IMR-90 (cell line): ENCODE results near the gene PLGRKT. TPM values are rescaled to one million over a fixed set of nuclear protein-coding genes. Genes with fewer than 3 reads are reported as not detected.

Source experiments
- ATAC-seq: fragments of 200-7000 bp; cut with Tn5 transposase; 2 replicates; pipeline ENCODE4 v1.9.1; 2020; ENCODE audit warnings: low read depth, mild to moderate bottlenecking, moderate library complexity
- BruUV-seq: library from RNA; stranded (reverse); fragments of 400-500 nt; replicated peaks from 2 replicates; lab custom pipeline; 2021; lab: Mats Ljungman, UMichigan
- CTCF ChIA-PET: fragments of 300-600 bp; formaldehyde crosslinking; extraction: SDS; loops from one replicate; lab custom pipeline; 2021; ENCODE audit warnings: antibody characterized with exemption; lab: Yijun Ruan, JAX
- POLR2A ChIA-PET: fragments of 300-600 bp; sonication (Branson Sonifier 250); formaldehyde crosslinking; loops from one replicate; lab custom pipeline; 2022; ENCODE audit warnings: antibody characterized with exemption; ENCODE audit not compliant: unreplicated experiment; lab: Charles Lee
- DNase-seq: peaks from one replicate; pipeline ENCODE4 v3.0.0; 2013
- H2AFZ ChIP-seq: replicated peaks from 2 replicates; pipeline ENCODE3; 2013; ENCODE audit warnings: low read length, mild to moderate bottlenecking; ENCODE audit not compliant: poor library complexity
- H2AK5ac ChIP-seq: 2 replicates; pipeline ENCODE4 v1.6.1; 2013; ENCODE audit warnings: low read depth, low read length, inconsistent platforms
- H2AK9ac ChIP-seq: replicated peaks from 2 replicates; pipeline ENCODE3; 2013; ENCODE audit warnings: mild to moderate bottlenecking, low read depth, low read length, moderate library complexity; ENCODE audit not compliant: poor library complexity
- H2BK120ac ChIP-seq: 2 replicates; pipeline ENCODE4 v1.6.1; 2013; ENCODE audit warnings: low read depth, low read length, inconsistent platforms
- H2BK15ac ChIP-seq: 3 replicates; pipeline ENCODE4 v1.6.1; 2013; ENCODE audit warnings: low read depth, low read length, inconsistent platforms
- H2BK20ac ChIP-seq: 2 replicates; pipeline ENCODE4 v1.6.1; 2013; ENCODE audit warnings: low read depth, mild to moderate bottlenecking, inconsistent platforms, low read length, moderate library complexity
- H2BK5ac ChIP-seq: 2 replicates; pipeline ENCODE4 v1.6.1; 2013; ENCODE audit warnings: mild to moderate bottlenecking, low read depth, low read length, inconsistent platforms; ENCODE audit not compliant: poor library complexity, severe bottlenecking
- H3K14ac ChIP-seq: replicated peaks from 2 replicates; pipeline ENCODE4 v1.6.1; 2013; ENCODE audit warnings: low read depth, low read length, inconsistent platforms
- H3K18ac ChIP-seq: 2 replicates; pipeline ENCODE4 v1.6.1; 2013; ENCODE audit warnings: low read depth, low read length, control low read depth
- H3K23ac ChIP-seq: 2 replicates; pipeline ENCODE4 v1.6.1; 2013; ENCODE audit warnings: low read depth, low read length, inconsistent platforms
- H3K27ac ChIP-seq: 2 replicates; pipeline ENCODE4 v1.5.1; 2013; ENCODE audit warnings: mild to moderate bottlenecking, control low read depth, low read length; ENCODE audit not compliant: insufficient read depth
- H3K27me3 ChIP-seq: 2 replicates; pipeline ENCODE4 v1.6.1; 2013; ENCODE audit warnings: low read length; ENCODE audit not compliant: control insufficient read depth, insufficient read depth
- H3K36me3 ChIP-seq: 2 replicates; pipeline ENCODE4 v1.6.1; 2013; ENCODE audit warnings: low read length, mixed read lengths; ENCODE audit not compliant: control insufficient read depth, insufficient read depth
- H3K4ac ChIP-seq: 2 replicates; pipeline ENCODE4 v1.6.1; 2013; ENCODE audit warnings: low read depth, low read length, inconsistent platforms
- H3K4me1 ChIP-seq: 2 replicates; pipeline ENCODE4 v1.6.1; 2013; ENCODE audit warnings: low read length, mixed read lengths; ENCODE audit not compliant: control insufficient read depth, insufficient read depth
- H3K4me2 ChIP-seq: 2 replicates; pipeline ENCODE4 v1.6.1; 2013; ENCODE audit warnings: low read depth, mild to moderate bottlenecking, control low read depth, low read length, moderate library complexity
- H3K4me3 ChIP-seq: 2 replicates; pipeline ENCODE4 v1.5.1; 2013; ENCODE audit warnings: low read depth, mild to moderate bottlenecking, control low read depth, low read length, moderate library complexity; ENCODE audit not compliant: insufficient read depth
- H3K56ac ChIP-seq: 2 replicates; pipeline ENCODE4 v1.6.1; 2013; ENCODE audit warnings: low read length, inconsistent platforms; ENCODE audit not compliant: insufficient read depth; ENCODE audit errors: extremely low read depth
- H3K79me1 ChIP-seq, 2 experiments: 2 replicates each; pipeline ENCODE4 v1.6.1; 2013; ENCODE audit warnings: low read length in 2 of 2, inconsistent platforms in 1 of 2, low read depth in 1 of 2
- H3K9ac ChIP-seq: 2 replicates; pipeline ENCODE4 v1.6.1; 2013; ENCODE audit warnings: low read depth, low read length, control low read depth
- H3K9me1 ChIP-seq: 2 replicates; pipeline ENCODE4 v1.6.1; 2013; ENCODE audit warnings: low read length, inconsistent platforms; ENCODE audit not compliant: insufficient read depth
- H3K9me3 ChIP-seq: 2 replicates; pipeline ENCODE4 v1.6.1; 2013; ENCODE audit warnings: low read length; ENCODE audit not compliant: control insufficient read depth, insufficient read depth
- H4K20me1 ChIP-seq: 2 replicates; pipeline ENCODE4 v1.6.1; 2013; ENCODE audit warnings: low read length, inconsistent platforms; ENCODE audit not compliant: insufficient read depth
- H4K5ac ChIP-seq: 2 replicates; pipeline ENCODE4 v1.6.1; 2013; ENCODE audit warnings: mild to moderate bottlenecking, low read depth, low read length, control low read depth
- H4K8ac ChIP-seq, 2 experiments: 2 replicates each; pipeline ENCODE4 v1.6.1; 2013; ENCODE audit warnings: low read depth in 2 of 2, low read length in 2 of 2, control low read depth in 1 of 2, inconsistent platforms in 1 of 2
- H4K91ac ChIP-seq: 2 replicates; pipeline ENCODE4 v1.6.1; 2013; ENCODE audit warnings: low read depth, low read length, inconsistent platforms; ENCODE audit not compliant: insufficient read depth
- BHLHE40 ChIP-seq: fragments of 150-350 bp; IDR thresholded peaks from 2 replicates; pipeline ENCODE4 v1.6.1; 2016; ENCODE audit warnings: mild to moderate bottlenecking, low read depth, low read length
- CTCF ChIP-seq: conservative IDR thresholded peaks from 2 replicates; pipeline ENCODE4 v1.5.1; 2012; ENCODE audit warnings: mild to moderate bottlenecking, low read depth, low read length, improper control_type of control experiment
- ELK1 ChIP-seq: fragments of 150-350 bp; IDR thresholded peaks from 2 replicates; pipeline ENCODE4 v1.6.1; 2016; ENCODE audit warnings: low read depth, mild to moderate bottlenecking, low read length, moderate library complexity, borderline replicate concordance
- MAZ ChIP-seq: IDR thresholded peaks from 2 replicates; pipeline ENCODE4 v1.6.1; 2012; ENCODE audit warnings: low read depth, mild to moderate bottlenecking, low read length, improper control_type of control experiment, moderate library complexity, borderline replicate concordance
- MXI1 ChIP-seq: IDR thresholded peaks from 2 replicates; pipeline ENCODE4 v1.6.1; 2012; ENCODE audit warnings: low read depth, mild to moderate bottlenecking, low read length, moderate library complexity, borderline replicate concordance
- NFE2L2 ChIP-seq: fragments of 150-350 bp; IDR thresholded peaks from 2 replicates; pipeline ENCODE4 v1.6.1; 2016; ENCODE audit warnings: low read depth, mild to moderate bottlenecking, low read length
- POLR2A ChIP-seq: IDR thresholded peaks from 2 replicates; pipeline ENCODE4 v1.6.1; 2012; ENCODE audit warnings: mild to moderate bottlenecking, low read depth, low read length
- RFX5 ChIP-seq: IDR thresholded peaks from 2 replicates; pipeline ENCODE4 v1.8.0; 2012; ENCODE audit warnings: low read depth, mild to moderate bottlenecking, low read length, moderate library complexity
- SMC3 ChIP-seq: fragments of 150-350 bp; IDR thresholded peaks from 2 replicates; pipeline ENCODE4 v1.6.1; 2016; ENCODE audit warnings: low read depth, mild to moderate bottlenecking, antibody characterized with exemption, low read length, moderate library complexity
- USF2 ChIP-seq: fragments of 150-350 bp; IDR thresholded peaks from 2 replicates; pipeline ENCODE4 v1.6.1; 2017; ENCODE audit warnings: mild to moderate bottlenecking, antibody characterized with exemption, low read length, low read depth
- WGBS, 2 experiments: methylation state at CpG; one replicate each; pipeline versions ENCODE4 v1.1.5 to v1.1.7; 2013; ENCODE audit warnings: missing lambda C conversion rate in 2 of 2; ENCODE audit not compliant: insufficient read length in 1 of 2; ENCODE audit errors: extremely low coverage in 2 of 2; 5-methylcytosine and 5-hydroxymethylcytosine counted together
- dilution Hi-C: fragments of 300-500 bp; cut with HindIII; formaldehyde crosslinking; loops from one replicate; pipeline ENCODE4 v1.14.3; 2018; ENCODE audit warnings: low sequenced_read_pairs; ENCODE audit not compliant: unreplicated experiment
- in situ Hi-C: fragments of 300-500 bp; cut with MboI; formaldehyde crosslinking; loops from 3 replicates; pipeline ENCODE4 v1.14.3; 2019; ENCODE audit warnings: low sequenced_read_pairs, inconsistent platforms, mixed read lengths
- intact Hi-C: fragments of 100-400 bp; cut with micrococcal nuclease; formaldehyde crosslinking; loops from 2 replicates; pipeline ENCODE4 v1.10.0; 2022
- polyA plus RNA-seq, 3 experiments: library from polyadenylated mRNA; depleted of rRNA; stranded (reverse); fragments of >200 nt; gene quantifications; 2 replicates each; pipeline ENCODE4 v1.2.3, GENCODE V29; 2012; ENCODE audit warnings: low replicate concordance in 1 of 3
- total RNA-seq: library from RNA; depleted of rRNA; stranded (reverse); fragments of >200 nt; gene quantifications from 2 replicates; pipeline ENCODE4 v1.2.3, GENCODE V29; 2012

PLGRKT gene
- total and polyA plus RNA-seq, 2 of the 4 experiments (the other 2 are of a cell fraction), result 10.8 to 12.7 TPM

DNA sequence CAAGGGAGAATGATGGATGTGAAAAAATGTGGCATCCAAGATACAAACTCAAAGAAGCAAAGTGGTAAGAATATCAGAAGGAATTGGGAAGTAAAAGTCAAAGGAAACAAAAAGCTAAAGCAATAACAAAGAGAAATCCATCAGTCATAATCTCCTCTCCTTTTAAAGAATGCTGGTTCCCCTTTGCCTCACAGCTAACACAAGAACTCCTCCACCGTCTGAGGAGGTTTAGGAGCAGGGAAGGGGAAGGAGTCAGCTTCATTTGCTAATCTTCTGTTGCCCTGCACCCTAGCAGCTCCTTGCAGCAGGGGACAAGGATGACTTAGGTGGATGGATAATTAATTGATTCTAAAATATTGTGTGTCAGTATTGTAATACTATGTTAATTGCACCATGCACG, 29.0 kb upstream of the PLGRKT start:
- Histone ChIP-seq H3K27me3 (no peaks in the 10 kb centered on the region), H4K5ac (no peak overlapping the region), H2BK15ac (no peak overlapping the region; the same call in 2 of the 3 replicates), H2AK5ac (no peak overlapping the region), H4K8ac (peak overlapping the region in 1 of 2 experiments; percentile 46; a peak in 1 of 4 replicates), H3K9me1 (peaks cover 16% of the 10 kb centered on the region), H3K4ac (no peak overlapping the region), H3K14ac (no peak overlapping the region), H3K79me1 (peaks cover 14 to 25% of the 10 kb centered on the region in 2 experiments), H3K36me3 (peaks cover 23% of the 10 kb centered on the region), H3K4me2 (no peak overlapping the region), H3K56ac (no peak overlapping the region), H4K20me1 (no peaks in the 10 kb centered on the region), H2AK9ac (no peak overlapping the region), H3K4me1 (no peaks in the 10 kb centered on the region), H2BK20ac (no peak overlapping the region), H3K27ac (no peak overlapping the region), H2BK5ac (peak overlapping the region; percentile 40), H3K9me3 (no peaks in the 10 kb centered on the region), H2AFZ (no peak overlapping the region), H3K4me3 (no peak overlapping the region), H3K9ac (no peak overlapping the region), H4K91ac (peak overlapping the region; percentile 34; the same call in 1 of the 2 replicates), H3K23ac (no peak overlapping the region), H3K18ac (0 out of 2 replicates have a peak overlapping the region, but pooled peaks have one; percentile 11), H2BK120ac (no peak overlapping the region)
- CTCF ChIA-PET, result no interaction called here
- DNase-seq, result no peak
- no TSS peak for BruUV-seq
- POLR2A ChIA-PET, result no interaction called here
- no CpG with 5 or more reads among the region's 2 CpGs for WGBS, 2 experiments
- ATAC-seq, result no peak
- TF ChIP-seq POLR2A (no peak), SMC3 (no peak), BHLHE40 (no peak), ELK1 (no peak), RFX5 (no peak), NFE2L2 (no peak), MXI1 (no peak), CTCF (no peak), USF2 (no peak), MAZ (no peak)
- in situ Hi-C loops (loop anchor here (25.0 kb wide), 1 partner anchor 246 kb away; no protein-coding TSS in a partner anchor), dilution Hi-C loops (no loop called here), intact Hi-C loops (no loop called here)
